ENCODE results near the gene SCN3A.

DNA sequence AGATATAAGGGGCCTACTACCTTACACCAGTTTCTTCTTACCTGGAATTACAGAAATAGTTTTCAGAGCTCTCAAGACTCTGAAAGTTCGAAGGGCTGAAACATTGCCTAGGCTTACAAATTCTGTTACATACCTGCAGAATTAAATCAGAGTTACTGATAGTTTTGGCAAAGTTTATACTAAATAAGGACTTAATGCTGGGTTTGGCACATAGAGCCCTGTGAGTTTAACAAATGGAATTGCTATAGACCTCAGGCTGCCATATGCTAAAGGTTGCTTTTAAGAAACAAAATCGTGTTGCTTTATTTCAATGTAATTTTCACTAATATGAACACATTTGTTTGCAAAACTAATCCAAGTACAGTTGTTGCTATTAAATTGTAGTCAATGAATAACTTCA is 40.1 kb downstream of the SCN3A start:
- TF ChIP-seq, protein P1, sequence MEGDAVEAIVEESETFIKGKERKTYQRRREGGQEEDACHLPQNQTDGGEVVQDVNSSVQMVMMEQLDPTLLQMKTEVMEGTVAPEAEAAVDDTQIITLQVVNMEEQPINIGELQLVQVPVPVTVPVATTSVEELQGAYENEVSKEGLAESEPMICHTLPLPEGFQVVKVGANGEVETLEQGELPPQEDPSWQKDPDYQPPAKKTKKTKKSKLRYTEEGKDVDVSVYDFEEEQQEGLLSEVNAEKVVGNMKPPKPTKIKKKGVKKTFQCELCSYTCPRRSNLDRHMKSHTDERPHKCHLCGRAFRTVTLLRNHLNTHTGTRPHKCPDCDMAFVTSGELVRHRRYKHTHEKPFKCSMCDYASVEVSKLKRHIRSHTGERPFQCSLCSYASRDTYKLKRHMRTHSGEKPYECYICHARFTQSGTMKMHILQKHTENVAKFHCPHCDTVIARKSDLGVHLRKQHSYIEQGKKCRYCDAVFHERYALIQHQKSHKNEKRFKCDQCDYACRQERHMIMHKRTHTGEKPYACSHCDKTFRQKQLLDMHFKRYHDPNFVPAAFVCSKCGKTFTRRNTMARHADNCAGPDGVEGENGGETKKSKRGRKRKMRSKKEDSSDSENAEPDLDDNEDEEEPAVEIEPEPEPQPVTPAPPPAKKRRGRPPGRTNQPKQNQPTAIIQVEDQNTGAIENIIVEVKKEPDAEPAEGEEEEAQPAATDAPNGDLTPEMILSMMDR (IDR thresholded peaks at IDR 0.05; ENCODE audit: low read depth, low read length, poor library complexity, severe bottlenecking), result no peak
- no peak for TF ChIP-seq EZH2phosphoT487 (IDR thresholded peaks at IDR 0.05; ENCODE audit: borderline replicate concordance, low read length)

Data from DOHH2 (cell line).